ENCODE data around the gene ERMAP. TPM values are rescaled to one million over a fixed set of nuclear protein-coding genes. Genes with fewer than 3 reads are reported as not detected.

Gene ERMAP
- total RNA-seq, 1 donor from 2014 or later: 3.8 TPM

- DNase-seq: no peak
- Mint-ChIP-seq H3K27ac (no peak overlapping the region), H3K36me3 (ENCODE audit: low read depth) (peaks cover 2% of the 10 kb centered on the region), H3K9me3 (no peaks in the 10 kb centered on the region), H3K4me3 (no peak overlapping the region), H3K4me1 (peaks cover 15% of the 10 kb centered on the region), H3K27me3 (no peaks in the 10 kb centered on the region)
- intact Hi-C loops (cut with micrococcal nuclease): no loop called here
Observed at GRCh38 chr1:42821690-42822089, 4.8 kb downstream of the ERMAP start.

DNA sequence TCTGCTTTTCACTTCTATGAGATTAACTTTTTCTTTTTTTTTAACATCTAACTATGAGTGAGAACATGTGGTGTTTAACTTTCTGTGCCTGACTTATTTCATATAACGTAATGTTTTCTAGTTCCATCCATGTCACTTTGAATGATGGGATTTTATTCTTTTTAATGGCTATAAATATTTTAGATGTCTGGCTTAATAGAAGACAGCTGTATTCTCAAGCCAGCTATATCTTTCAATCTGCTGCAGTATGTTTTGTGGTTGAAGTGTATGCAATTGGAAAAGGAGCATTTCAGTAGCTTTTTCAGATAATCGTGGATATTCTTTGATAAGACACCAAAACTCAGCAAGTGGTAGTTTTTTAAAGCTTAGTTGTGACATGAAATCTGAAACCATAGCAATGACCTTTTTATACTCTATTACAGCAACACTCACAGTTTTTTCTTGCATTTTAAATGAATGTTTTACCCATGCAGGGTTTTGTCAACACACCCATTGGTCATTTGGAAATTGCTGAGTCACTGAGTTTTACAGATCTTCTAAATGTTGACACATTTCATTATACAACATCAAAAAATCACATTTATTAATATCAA, 6.0 kb downstream of the ERMAP start:
- Mint-ChIP-seq H3K4me3 (no peak overlapping the region), H3K27me3 (no peaks in the 10 kb centered on the region)
- no peak for DNase-seq

GRCh38 chr1:42824481-42825035, 7.6 kb downstream of the ERMAP start:
- intact Hi-C loops (cut with micrococcal nuclease): no loop called here
- no peaks in the 10 kb centered on the region for H3K9me3 Mint-ChIP-seq
- no peak overlapping the region for H3K4me3 Mint-ChIP-seq
- no peaks in the 10 kb centered on the region for H3K27me3 Mint-ChIP-seq
- H3K27ac Mint-ChIP-seq: no peak overlapping the region
- no peak for DNase-seq
- H3K36me3 Mint-ChIP-seq (ENCODE audit: low read depth): peaks cover 2% of the 10 kb centered on the region
- H3K4me1 Mint-ChIP-seq: peaks cover 7% of the 10 kb centered on the region

More for the DNA sequence above, 6.0 kb downstream of the ERMAP start:
- H3K27ac Mint-ChIP-seq: no peak overlapping the region
- H3K36me3 Mint-ChIP-seq (ENCODE audit: low read depth): peaks cover 2% of the 10 kb centered on the region
- peaks cover 10% of the 10 kb centered on the region for H3K4me1 Mint-ChIP-seq
- intact Hi-C loops (cut with micrococcal nuclease): no loop called here
- H3K9me3 Mint-ChIP-seq: no peaks in the 10 kb centered on the region

DNA sequence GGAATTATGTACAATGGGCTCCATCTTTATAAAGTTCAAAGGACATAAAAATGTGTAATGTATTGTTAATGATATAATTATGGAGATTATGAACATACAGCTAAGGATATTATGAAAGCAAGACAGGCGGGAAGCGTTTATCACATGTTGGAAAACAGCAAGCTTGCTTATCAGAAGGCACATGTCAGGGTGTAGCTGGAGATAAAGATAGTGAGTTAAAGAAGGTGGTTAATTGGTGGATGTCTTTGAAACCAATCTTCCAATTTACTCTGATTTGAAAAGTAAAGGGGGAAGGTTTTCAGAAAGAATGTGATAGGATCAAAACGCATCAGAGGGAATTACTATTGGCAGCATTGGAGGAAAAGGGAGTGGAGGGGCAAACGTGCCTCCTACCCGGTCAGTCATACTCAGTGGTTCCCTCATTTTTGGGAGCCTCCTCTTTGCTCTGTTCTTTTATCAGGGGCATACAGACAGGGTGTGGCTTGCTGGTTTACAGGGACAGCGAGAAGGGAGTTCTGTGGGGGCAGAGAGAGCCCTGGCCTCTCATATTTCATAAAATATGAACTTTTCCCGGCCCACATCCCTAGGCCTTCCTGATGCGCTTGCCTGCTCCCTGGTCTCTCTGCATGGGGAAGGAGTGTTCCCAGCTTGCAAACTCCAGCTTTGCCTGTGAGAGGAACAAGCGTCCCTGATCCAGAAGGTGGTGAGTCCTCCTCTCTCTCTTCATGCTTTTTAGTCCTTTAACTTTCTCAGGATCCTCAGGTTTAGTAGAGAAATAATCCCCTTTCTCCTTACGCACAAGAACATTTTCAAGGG, 8.3 kb downstream of the ERMAP start:
- H3K27ac Mint-ChIP-seq: no peak overlapping the region
- no peaks in the 10 kb centered on the region for H3K9me3 Mint-ChIP-seq
- intact Hi-C loops (cut with micrococcal nuclease): no loop called here
- H3K4me1 Mint-ChIP-seq: peaks cover 7% of the 10 kb centered on the region
- H3K4me3 Mint-ChIP-seq: no peak overlapping the region
- H3K36me3 Mint-ChIP-seq (ENCODE audit: low read depth): peaks cover 2% of the 10 kb centered on the region
- H3K27me3 Mint-ChIP-seq: no peaks in the 10 kb centered on the region
- no peak for DNase-seq

DNA sequence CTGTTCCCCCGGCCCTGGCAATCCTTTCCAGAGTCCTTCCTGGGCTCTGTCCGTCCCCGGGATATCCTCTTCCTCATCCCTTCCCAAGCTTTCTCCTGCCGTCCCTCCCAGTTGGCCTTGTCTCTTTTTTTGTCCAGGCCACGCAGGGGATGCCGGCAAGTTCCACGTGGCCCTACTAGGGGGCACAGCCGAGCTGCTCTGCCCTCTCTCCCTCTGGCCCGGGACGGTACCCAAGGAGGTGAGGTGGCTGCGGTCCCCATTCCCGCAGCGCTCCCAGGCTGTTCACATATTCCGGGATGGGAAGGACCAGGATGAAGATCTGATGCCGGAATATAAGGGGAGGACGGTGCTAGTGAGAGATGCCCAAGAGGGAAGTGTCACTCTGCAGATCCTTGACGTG, 13.7 kb downstream of the ERMAP start:
- H3K4me3 Mint-ChIP-seq: no peak overlapping the region

DNA sequence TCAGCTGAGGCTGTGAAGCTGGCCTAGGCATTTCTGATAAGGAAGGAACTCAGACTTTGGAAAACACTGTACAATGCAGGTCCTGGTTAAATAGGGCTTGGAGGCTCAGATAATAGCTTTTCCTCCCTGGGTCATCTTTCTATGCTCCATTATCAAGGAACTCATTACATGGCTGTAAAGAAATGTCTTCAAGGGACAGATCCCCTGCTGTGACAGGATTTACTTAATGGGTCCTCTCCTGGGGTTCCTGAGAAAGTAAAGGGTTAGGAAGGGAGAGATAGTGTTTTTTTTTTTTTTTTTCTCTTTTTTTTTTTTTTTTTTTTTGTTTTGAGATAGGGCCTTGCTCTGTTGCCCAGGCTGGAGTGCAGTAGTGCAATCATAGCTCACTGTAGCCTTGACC, 14.4 kb downstream of the ERMAP start:
- Mint-ChIP-seq H3K4me3 (no peak overlapping the region), H3K27me3 (no peaks in the 10 kb centered on the region), H3K27ac (no peak overlapping the region), H3K9me3 (no peaks in the 10 kb centered on the region), H3K4me1 (no peaks in the 10 kb centered on the region), H3K36me3 (ENCODE audit: low read depth) (no peaks in the 10 kb centered on the region)
- intact Hi-C loops (cut with micrococcal nuclease): no loop called here
- no peak for DNase-seq

More for the DNA sequence above, 13.7 kb downstream of the ERMAP start:
- no peak overlapping the region for H3K27ac Mint-ChIP-seq
- no peaks in the 10 kb centered on the region for H3K27me3 Mint-ChIP-seq
- DNase-seq: no peak
- no peaks in the 10 kb centered on the region for H3K9me3 Mint-ChIP-seq
- intact Hi-C loops (cut with micrococcal nuclease): no loop called here
- no peaks in the 10 kb centered on the region for H3K36me3 Mint-ChIP-seq (ENCODE audit: low read depth)
- no peaks in the 10 kb centered on the region for H3K4me1 Mint-ChIP-seq

DNA sequence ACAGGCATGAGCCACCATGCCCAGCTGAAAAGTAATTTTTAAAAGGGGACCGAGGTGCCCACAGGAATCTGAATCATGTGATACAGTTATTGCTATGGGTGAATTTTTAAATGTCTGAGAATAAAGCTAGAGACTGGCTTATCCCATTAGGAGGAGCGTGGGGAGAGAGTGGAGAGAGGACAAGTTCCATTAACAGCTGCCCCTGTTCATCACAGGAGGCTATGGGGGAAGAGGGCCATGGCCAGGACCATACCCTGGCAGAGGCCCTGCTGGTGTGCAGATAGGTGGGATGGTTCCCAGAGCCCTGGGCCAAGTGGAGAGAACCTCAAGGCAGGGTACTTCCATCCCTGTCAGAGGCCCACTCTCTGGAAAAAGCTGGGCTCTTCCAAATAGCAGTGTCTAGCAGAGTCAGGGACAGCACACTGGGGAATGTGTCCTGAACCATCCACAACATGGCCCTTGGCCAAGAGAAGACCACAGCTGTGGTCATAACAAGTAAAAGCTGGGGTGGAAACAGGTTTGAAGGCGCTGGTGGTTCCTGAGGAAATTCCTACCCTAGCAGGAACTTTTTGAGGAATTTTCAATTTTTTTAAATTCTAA, 15.8 kb downstream of the ERMAP start:
- no peak for DNase-seq
- intact Hi-C loops (cut with micrococcal nuclease): no loop called here
- no peak overlapping the region for H3K4me3 Mint-ChIP-seq
- H3K9me3 Mint-ChIP-seq: no peaks in the 10 kb centered on the region
- H3K36me3 Mint-ChIP-seq (ENCODE audit: low read depth): no peaks in the 10 kb centered on the region
- no peaks in the 10 kb centered on the region for H3K27me3 Mint-ChIP-seq
- H3K27ac Mint-ChIP-seq: no peak overlapping the region
- no peaks in the 10 kb centered on the region for H3K4me1 Mint-ChIP-seq

DNA sequence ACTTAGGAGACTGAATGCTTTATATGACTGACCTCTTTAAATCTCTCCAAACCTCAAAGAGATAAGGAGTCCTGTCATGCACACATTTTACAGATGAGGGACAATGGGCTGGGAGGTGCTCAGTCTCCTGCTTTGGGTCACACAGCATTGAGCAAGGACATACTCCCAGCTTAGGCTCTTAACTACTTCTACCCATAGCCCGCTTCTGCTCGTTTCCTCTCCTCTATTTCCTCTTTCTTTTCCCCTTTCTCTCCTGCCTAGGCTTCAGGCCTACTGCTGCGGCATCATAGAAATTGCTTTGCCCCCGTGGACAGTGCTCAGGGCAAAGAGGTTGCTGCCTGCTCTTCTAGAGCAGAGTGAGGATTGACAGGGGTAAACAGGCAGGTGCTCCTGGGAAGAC, 17.1 kb downstream of the ERMAP start:
- Mint-ChIP-seq H3K4me3 (no peak overlapping the region), H3K27ac (no peak overlapping the region), H3K27me3 (no peaks in the 10 kb centered on the region), H3K4me1 (no peaks in the 10 kb centered on the region), H3K36me3 (ENCODE audit: low read depth) (no peaks in the 10 kb centered on the region), H3K9me3 (no peaks in the 10 kb centered on the region)
- no peak for DNase-seq
- intact Hi-C loops (cut with micrococcal nuclease): no loop called here

DNA sequence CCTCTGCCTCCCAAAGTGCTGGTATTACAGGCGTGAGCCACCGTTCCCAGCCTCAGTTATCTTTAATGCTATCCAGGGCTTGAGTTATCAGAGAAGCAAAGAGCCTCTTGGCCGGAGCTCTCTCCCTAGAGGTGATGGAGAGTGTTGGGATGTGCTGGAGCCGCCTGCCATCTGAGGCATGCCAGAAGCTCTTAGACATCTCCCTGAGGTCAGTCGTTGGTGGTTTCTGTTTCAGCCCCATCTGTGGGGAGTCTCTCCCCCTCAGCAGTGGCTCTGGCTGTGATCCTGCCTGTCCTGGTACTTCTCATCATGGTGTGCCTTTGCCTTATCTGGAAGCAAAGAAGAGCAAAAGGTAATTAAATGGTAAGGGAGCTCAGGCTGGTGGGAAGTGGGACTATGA, 17.9 kb downstream of the ERMAP start:
- H3K27ac Mint-ChIP-seq: no peak overlapping the region
- no peak overlapping the region for H3K4me3 Mint-ChIP-seq
- H3K9me3 Mint-ChIP-seq: no peaks in the 10 kb centered on the region
- no peaks in the 10 kb centered on the region for H3K36me3 Mint-ChIP-seq (ENCODE audit: low read depth)
- H3K27me3 Mint-ChIP-seq: no peaks in the 10 kb centered on the region
- intact Hi-C loops (cut with micrococcal nuclease): no loop called here
- no peak for DNase-seq
- no peaks in the 10 kb centered on the region for H3K4me1 Mint-ChIP-seq

- H3K27ac Mint-ChIP-seq: no peak overlapping the region
- no peaks in the 10 kb centered on the region for H3K9me3 Mint-ChIP-seq
- H3K36me3 Mint-ChIP-seq (ENCODE audit: low read depth): no peaks in the 10 kb centered on the region
Observed at GRCh38 chr1:42835422-42835821, 18.5 kb downstream of the ERMAP start.

GRCh38 chr1:42837709-42838108, 20.8 kb downstream of the ERMAP start:
- no peaks in the 10 kb centered on the region for H3K9me3 Mint-ChIP-seq
- no peak overlapping the region for H3K27ac Mint-ChIP-seq
- no peak overlapping the region for H3K4me3 Mint-ChIP-seq
- no peak for DNase-seq
- no peaks in the 10 kb centered on the region for H3K27me3 Mint-ChIP-seq
- intact Hi-C loops (cut with micrococcal nuclease): no loop called here
- H3K36me3 Mint-ChIP-seq (ENCODE audit: low read depth): no peaks in the 10 kb centered on the region
- no peaks in the 10 kb centered on the region for H3K4me1 Mint-ChIP-seq

More at GRCh38 chr1:42835422-42835821, 18.5 kb downstream of the ERMAP start:
- Mint-ChIP-seq H3K4me1 (no peaks in the 10 kb centered on the region), H3K27me3 (no peaks in the 10 kb centered on the region), H3K4me3 (no peak overlapping the region)
- DNase-seq: no peak
- intact Hi-C loops (cut with micrococcal nuclease): no loop called here

DNA sequence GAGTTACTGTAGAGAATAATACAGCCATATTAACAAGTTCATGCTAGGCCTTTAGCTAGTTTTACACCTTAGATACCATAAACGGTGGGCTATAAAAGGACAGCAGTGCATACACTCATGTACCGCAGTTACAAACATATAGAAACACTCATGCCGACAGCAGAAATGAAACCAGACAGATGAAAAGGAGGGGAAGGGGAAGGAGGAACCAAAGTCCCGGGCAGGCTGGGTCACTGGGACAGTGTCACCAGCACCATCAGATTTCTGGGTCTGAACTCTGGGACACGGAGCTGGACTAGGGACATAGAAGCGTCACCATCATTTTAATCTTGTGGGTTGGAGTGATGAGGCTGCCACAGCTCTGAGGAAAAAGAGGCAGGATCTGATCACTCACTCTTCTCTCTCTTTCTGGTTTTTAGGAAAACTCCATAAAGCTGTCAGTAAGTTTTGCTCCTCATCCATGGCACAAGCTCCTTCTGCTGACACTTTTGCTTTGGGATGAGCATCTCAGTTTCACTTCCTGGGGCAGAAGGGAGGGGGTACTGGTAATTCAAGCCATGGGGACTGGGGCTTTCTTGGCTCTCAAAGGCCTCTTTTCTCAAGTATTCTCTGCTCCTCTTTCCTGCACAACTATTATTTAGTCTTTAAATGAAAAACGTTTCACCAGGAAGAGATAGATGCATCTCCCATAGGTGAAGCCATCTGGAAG, 21.7 kb downstream of the ERMAP start:
- intact Hi-C loops (cut with micrococcal nuclease): no loop called here
- no peak for DNase-seq
- Mint-ChIP-seq H3K9me3 (no peaks in the 10 kb centered on the region), H3K27me3 (no peaks in the 10 kb centered on the region), H3K27ac (no peak overlapping the region), H3K36me3 (ENCODE audit: low read depth) (peaks cover 2% of the 10 kb centered on the region), H3K4me3 (no peak overlapping the region), H3K4me1 (no peaks in the 10 kb centered on the region)

GRCh38 chr1:42841010-42841409, 24.1 kb downstream of the ERMAP start:
- H3K27ac Mint-ChIP-seq: no peak overlapping the region
- DNase-seq: no peak
- H3K36me3 Mint-ChIP-seq (ENCODE audit: low read depth): peaks cover 2% of the 10 kb centered on the region

More at GRCh38 chr1:42841010-42841409, 24.1 kb downstream of the ERMAP start:
- H3K4me1 Mint-ChIP-seq: peaks cover 6% of the 10 kb centered on the region
- H3K27me3 Mint-ChIP-seq: no peaks in the 10 kb centered on the region
- H3K4me3 Mint-ChIP-seq: no peak overlapping the region
- intact Hi-C loops (cut with micrococcal nuclease): loop anchor here (10.0 kb wide), 3 partner anchors 156 to 494 kb away; partner anchors contain the start of genes CCDC30, MPL and YBX1
- no peaks in the 10 kb centered on the region for H3K9me3 Mint-ChIP-seq

All from activated CD4-positive, alpha-beta T cell treated with anti-CD3 and anti-CD28 coated beads, Interleukin-2, amount 10 ng/mL, durations not matched to agents 24 days and 14 days (primary cell).